Right ventricle myocardium superior (tissue), 1 donor: ENCODE data around the gene SNED1. TPM values are rescaled to one million over a fixed set of nuclear protein-coding genes. Genes with fewer than 3 reads are reported as not detected.

ENCODE experiments used
- ATAC-seq: fragments of 200-7000 bp; cut with Tn5 transposase; one replicate; pipeline ENCODE4 v1.9.1; 2020; ENCODE audit warnings: mild to moderate bottlenecking; ENCODE audit not compliant: poor library complexity
- DNase-seq: peaks from one replicate; pipeline ENCODE4 v3.0.0-alpha.2; 2020
- intact Hi-C: fragments of 100-400 bp; cut with DNase I; formaldehyde crosslinking; loops from one replicate; pipeline ENCODE4 v1.11.2; 2022
- total RNA-seq: library from RNA; stranded (reverse); fragmentation: NEBNext Ultra II Directional; extraction: Animal tissue kit (Norgen Biotek cat#: 25700); gene quantifications from one replicate; pipeline ENCODE4 v1.2.1, GENCODE V29; 2021
- donor health status: DM: no; HTN: yes; CAD: no; lungs with severe emphysema.

The SNED1 gene
- total RNA-seq, 1 donor from 2014 or later = 8.0 TPM

GRCh38 chr2:241050624-241051577 lies 52.5 kb downstream of the SNED1 start:
- ATAC-seq (no peak), DNase-seq (peak; percentile 26)
- intact Hi-C loops = no loop called here

- no peak for ATAC-seq
Observed at GRCh38 chr2:241051578-241052487, 53.4 kb downstream of the SNED1 start.

GRCh38 chr2:241052677-241053360 lies 54.4 kb downstream of the SNED1 start:
- DNase-seq = peak; percentile 42
- ATAC-seq = no peak
- intact Hi-C loops = no loop called here

More at GRCh38 chr2:241051578-241052487, 53.4 kb downstream of the SNED1 start:
- intact Hi-C loops = no loop called here
- DNase-seq = no peak

- intact Hi-C loops = no loop called here
- no peak for DNase-seq
- ATAC-seq = no peak
Observed at GRCh38 chr2:241053576-241054251, 55.3 kb downstream of the SNED1 start.

DNA sequence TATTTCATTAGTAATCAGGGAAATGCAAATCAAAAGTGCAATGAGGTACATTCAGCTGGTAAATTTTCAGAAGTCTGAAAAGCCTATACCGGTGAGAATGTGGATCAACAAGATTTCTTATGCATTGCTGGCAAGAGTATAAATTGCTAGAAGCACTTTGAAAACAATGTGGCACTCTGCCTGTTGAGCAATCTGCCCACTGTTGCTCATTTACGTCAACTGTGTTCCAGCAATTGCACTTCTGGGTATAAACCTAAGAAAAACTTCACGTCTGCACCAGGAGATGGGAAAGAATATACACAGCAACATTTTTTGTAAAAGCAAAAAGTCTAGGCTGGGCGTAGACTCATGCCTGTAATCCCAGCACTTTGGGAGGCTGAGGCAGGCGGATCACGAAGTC lies 62.9 kb downstream of the SNED1 start:
- ATAC-seq (no peak), DNase-seq (no peak)
- intact Hi-C loops = no loop called here

DNA sequence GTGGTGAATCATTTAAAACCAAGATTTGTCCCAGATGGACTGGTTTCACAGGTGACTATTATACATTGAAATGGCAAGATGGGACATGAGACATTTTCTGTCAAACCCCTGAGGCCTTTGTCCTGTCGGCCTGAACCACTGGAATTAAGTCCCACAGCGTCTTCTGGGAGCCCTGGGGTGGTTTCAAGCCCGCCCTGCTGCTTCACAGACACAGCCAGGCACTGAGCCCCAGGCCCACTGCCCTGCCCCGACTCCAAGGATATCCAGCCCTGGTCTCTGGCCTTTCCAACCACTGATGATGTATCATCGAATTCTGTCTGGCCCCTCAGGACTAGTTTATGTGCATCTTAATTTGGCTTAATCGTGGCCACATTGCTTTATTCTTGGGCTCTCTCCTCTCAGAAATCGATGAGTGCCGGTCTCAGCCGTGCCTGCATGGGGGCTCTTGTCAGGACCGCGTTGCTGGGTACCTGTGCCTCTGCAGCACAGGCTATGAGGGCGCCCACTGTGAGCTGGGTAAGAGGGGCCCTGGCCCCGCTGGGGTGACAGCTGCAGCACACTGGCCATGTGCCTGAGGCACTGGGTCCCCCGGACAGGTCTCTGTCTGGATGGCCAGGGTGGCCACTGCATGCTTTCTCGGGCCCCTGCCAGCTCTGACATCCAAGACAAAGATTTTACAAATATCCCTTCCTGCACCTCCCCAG lies 64.1 kb downstream of the SNED1 start:
- intact Hi-C loops = no loop called here
- no peak for ATAC-seq
- DNase-seq = no peak

GRCh38 chr2:241063093-241063551 lies 64.7 kb downstream of the SNED1 start:
- DNase-seq (peak; percentile 54), ATAC-seq (peak; percentile 23)
- intact Hi-C loops = no loop called here

DNA sequence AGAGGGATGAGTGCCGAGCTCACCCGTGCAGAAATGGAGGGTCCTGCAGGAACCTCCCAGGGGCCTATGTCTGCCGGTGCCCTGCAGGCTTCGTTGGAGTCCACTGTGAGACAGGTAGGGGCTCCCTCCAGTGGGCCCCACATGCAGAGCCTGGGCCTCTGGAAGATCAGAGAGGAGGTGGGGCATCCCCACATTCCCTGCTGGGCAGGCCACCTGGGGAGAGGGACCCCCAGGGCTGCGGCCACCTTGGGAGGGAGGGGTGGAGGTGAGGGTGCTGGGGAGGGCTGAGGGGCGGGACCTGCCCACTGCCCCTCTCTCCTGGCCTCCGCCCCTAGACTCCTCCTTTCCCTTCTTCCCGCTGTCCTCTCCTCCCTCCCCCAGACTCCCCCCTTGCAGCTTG lies 65.2 kb downstream of the SNED1 start:
- DNase-seq (no peak), ATAC-seq (peak; percentile 4)
- intact Hi-C loops = no loop called here

GRCh38 chr2:241064008-241064801 lies 65.8 kb downstream of the SNED1 start:
- intact Hi-C loops = no loop called here
- ATAC-seq = peak; percentile 62
- no peak for DNase-seq

DNA sequence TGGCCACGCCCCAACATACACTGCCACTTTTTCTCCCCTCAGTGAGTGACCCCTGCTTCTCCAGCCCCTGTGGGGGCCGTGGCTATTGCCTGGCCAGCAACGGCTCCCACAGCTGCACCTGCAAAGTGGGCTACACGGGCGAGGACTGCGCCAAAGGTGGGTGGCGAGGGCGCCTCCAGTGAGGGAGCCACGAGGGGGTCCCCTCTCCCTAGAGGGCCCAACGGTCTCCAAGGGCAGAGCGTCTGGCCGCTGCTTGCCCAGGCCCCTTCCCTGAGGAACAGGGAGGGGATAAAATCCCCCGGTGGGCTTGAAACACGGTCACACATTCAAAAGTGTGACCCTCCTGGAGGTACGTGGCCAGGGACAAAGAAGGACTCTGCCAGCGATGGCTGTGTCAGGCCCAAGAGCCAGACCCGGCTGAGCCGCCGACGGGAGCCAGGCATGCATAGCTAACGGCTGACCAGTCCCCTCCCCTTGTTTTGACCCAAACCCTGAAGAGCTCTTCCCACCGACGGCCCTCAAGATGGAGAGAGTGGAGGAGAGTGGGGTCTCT lies 66.5 kb downstream of the SNED1 start:
- intact Hi-C loops = no loop called here
- ATAC-seq = no peak
- no peak for DNase-seq

DNA sequence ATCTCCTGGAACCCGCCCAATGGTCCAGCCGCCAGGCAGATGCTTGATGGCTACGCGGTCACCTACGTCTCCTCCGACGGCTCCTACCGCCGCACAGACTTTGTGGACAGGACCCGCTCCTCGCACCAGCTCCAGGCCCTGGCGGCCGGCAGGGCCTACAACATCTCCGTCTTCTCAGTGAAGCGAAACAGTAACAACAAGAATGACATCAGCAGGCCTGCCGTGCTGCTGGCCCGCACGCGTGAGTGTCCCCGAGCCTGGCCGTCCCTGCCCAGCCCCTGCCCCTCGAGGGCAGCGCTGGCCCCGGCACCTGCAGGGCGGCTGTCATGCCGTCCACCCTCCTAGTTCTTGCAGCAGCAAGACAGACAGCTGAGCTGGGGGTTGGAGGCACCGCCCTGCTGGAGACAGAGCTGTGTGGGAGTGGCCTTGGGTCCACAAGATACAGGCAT lies 67.0 kb downstream of the SNED1 start:
- DNase-seq (no peak), ATAC-seq (no peak)
- intact Hi-C loops = no loop called here

DNA sequence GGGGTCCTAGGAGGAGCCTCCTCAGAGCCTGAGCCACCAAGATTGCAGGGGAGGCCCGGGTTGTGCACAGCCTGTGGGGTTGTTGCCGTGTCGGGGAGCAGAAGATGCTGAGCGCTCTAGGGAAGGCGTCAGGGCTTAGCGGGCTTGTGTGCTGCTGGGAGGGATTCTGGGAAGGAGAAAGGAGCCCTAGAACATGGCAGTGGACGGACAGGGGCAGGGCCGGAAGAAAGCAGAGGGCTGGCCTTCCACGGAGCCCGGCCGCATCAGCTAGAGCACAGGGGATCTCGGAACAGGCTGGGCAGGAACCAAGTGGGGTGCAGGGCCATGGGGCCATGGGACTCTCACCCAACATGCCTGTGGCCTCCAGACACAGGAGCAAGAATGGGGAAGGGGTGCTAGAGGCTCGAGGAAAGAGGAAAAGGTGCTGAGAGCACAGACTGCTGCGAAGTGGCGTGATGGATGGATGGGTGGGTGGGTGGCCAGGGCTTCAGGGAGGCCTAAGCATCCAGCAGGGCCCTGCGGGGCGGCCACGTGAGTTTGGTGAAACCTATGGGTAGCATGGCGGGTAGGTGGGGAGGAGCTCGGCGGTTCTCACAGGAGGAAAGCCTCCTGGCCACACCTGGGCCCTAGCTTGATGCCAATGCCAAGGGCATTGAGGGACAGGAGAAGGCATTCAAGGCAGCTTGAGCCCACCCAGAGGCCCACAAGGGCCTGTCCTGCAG lies 67.9 kb downstream of the SNED1 start:
- ATAC-seq (no peak), DNase-seq (no peak)
- intact Hi-C loops = no loop called here

GRCh38 chr2:241066893-241067341 lies 68.5 kb downstream of the SNED1 start:
- no peak for DNase-seq
- ATAC-seq = no peak
- intact Hi-C loops = no loop called here

- DNase-seq = no peak
- no peak for ATAC-seq
- intact Hi-C loops = no loop called here
Observed at GRCh38 chr2:241067501-241068135, 69.2 kb downstream of the SNED1 start.

DNA sequence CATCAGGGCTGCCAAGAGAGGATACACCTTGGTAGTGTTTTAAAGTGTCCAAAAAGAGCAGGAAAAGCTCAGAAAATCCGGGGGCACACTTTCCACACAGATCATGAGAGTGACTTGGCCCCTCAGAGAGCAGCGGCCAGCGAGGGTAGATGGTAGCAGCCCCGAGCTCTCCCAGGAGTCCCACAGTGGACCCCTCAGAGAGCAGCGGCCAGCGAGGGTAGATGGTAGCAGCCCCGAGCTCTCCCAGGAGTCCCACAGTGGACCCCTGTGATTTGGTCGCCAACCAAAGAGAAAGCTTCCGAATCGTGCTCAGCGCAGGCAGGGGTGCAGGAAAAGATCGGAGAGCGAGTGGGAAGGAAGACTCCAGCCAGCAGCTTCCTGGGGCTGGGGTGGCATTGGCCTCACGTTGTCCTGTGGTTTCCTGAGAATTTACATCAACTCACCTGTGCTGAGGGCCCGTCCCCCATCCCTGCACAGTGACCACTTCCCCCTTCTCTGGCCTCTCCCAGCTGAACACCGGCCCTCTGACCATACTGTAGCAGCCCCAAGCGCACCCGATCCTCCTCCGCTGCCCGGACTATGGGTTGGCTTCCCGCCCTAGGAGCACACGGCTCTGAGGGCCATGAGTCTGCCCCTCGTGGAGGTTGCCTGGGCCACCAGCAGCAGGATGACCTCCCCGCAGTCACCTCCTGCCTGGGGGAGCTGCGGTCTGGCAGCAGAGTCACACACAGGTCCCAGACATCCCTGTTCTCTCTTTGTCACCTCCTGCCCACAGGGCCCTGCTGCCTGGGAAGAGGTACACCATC lies 69.9 kb downstream of the SNED1 start:
- intact Hi-C loops = no loop called here
- no peak for ATAC-seq
- no peak for DNase-seq
